ENCODE results near the gene CD82.

CD82 gene

GRCh38 chr11:44661311-44661717, 95.9 kb downstream of the CD82 start:
- DNase-seq (ENCODE audit: low read depth, low spot score) = no peak
